ENCODE data around the gene OCA2. TPM values are rescaled to one million over a fixed set of nuclear protein-coding genes. Genes with fewer than 3 reads are reported as not detected.

Gene OCA2
- total and polyA plus RNA-seq, 2 of the 4 experiments (the other 2 are of a cell fraction): under 0.01 to 0.03 TPM

GRCh38 chr15:27797765-27798164 lies 301.4 kb downstream of the OCA2 start:
- H2AK9ac ChIP-seq (replicated peaks; ENCODE audit: low read depth, low read length, poor library complexity): no peak overlapping the region
- H4K91ac ChIP-seq (ENCODE audit: insufficient read depth, low read depth, low read length): no peak overlapping the region
- BruUV-seq (replicated peaks): no TSS peak
- in situ Hi-C loops (cut with MboI; ENCODE audit: low sequenced_read_pairs) (no loop called here), intact Hi-C loops (cut with micrococcal nuclease) (no loop called here), dilution Hi-C loops (cut with HindIII; ENCODE audit: low sequenced_read_pairs, unreplicated experiment) (no loop called here)
- no peaks in the 10 kb centered on the region for H3K36me3 ChIP-seq (ENCODE audit: control insufficient read depth, insufficient read depth, low read length)
- H3K9ac ChIP-seq (ENCODE audit: low read depth, low read length): no peak overlapping the region
- H3K27me3 ChIP-seq (ENCODE audit: control insufficient read depth, insufficient read depth, low read length): no peaks in the 10 kb centered on the region
- no peak overlapping the region for H3K23ac ChIP-seq (ENCODE audit: low read depth, low read length)
- no peak for DNase-seq
- H2BK15ac ChIP-seq (ENCODE audit: low read depth, low read length): no peak overlapping the region
- no peaks in the 10 kb centered on the region for H3K4me1 ChIP-seq (ENCODE audit: control insufficient read depth, insufficient read depth, low read length)
- POLR2A ChIA-PET (ENCODE audit: unreplicated experiment): no interaction called here
- CTCF ChIA-PET: no interaction called here
- H2AFZ ChIP-seq (replicated peaks; ENCODE audit: low read length, poor library complexity): no peak overlapping the region
- no peak overlapping the region for H3K4me3 ChIP-seq (ENCODE audit: insufficient read depth, low read depth, low read length)
- H2BK20ac ChIP-seq (ENCODE audit: low read depth, low read length): no peak overlapping the region
- no peak overlapping the region for H4K8ac ChIP-seq (ENCODE audit: low read depth in 2 of 2, low read length in 2 of 2)
- H3K4ac ChIP-seq (ENCODE audit: low read depth, low read length): no peak overlapping the region
- no peak overlapping the region for H3K27ac ChIP-seq (ENCODE audit: insufficient read depth, low read length)
- H3K9me3 ChIP-seq (ENCODE audit: control insufficient read depth, insufficient read depth, low read length): peaks cover 19% of the 10 kb centered on the region
- ATAC-seq (ENCODE audit: low read depth): no peak
- no peak overlapping the region for H2AK5ac ChIP-seq (ENCODE audit: low read depth, low read length)
- no peak overlapping the region for H2BK5ac ChIP-seq (ENCODE audit: low read depth, low read length, poor library complexity, severe bottlenecking)
- H3K56ac ChIP-seq (ENCODE audit: extremely low read depth, insufficient read depth, low read length): no peak overlapping the region
- no peak overlapping the region for H4K5ac ChIP-seq (ENCODE audit: low read depth, low read length)
- no peak overlapping the region for H3K18ac ChIP-seq (ENCODE audit: low read depth, low read length)
- no peak for TF ChIP-seq SMC3 (IDR thresholded peaks at IDR 0.05; ENCODE audit: low read depth, low read length)
- no peak for TF ChIP-seq ELK1 (IDR thresholded peaks at IDR 0.05; ENCODE audit: borderline replicate concordance, low read depth, low read length)
- no peak for TF ChIP-seq BHLHE40 (IDR thresholded peaks at IDR 0.05; ENCODE audit: low read depth, low read length)
- no peak for TF ChIP-seq MAZ (IDR thresholded peaks at IDR 0.05; ENCODE audit: borderline replicate concordance, low read depth, low read length)
- no peak for TF ChIP-seq POLR2A (IDR thresholded peaks at IDR 0.05; ENCODE audit: low read depth, low read length)
- H3K14ac ChIP-seq (replicated peaks; ENCODE audit: low read depth, low read length): no peak overlapping the region
- 62% methylated on average over 5 of the region's 8 CpGs; no CpG with 5 or more reads in 1 of the 2 experiments for WGBS, 2 experiments (ENCODE audit: extremely low coverage in 2 of 2, insufficient read length in 1 of 2)
- no peak overlapping the region for H3K4me2 ChIP-seq (ENCODE audit: low read depth, low read length)
- no peak overlapping the region for H2BK120ac ChIP-seq (ENCODE audit: low read depth, low read length)
- H3K79me1 ChIP-seq (ENCODE audit: low read depth in 1 of 2, low read length in 2 of 2): no peaks in the 10 kb centered on the region
- no peaks in the 10 kb centered on the region for H3K9me1 ChIP-seq (ENCODE audit: insufficient read depth, low read length)
- H4K20me1 ChIP-seq (ENCODE audit: insufficient read depth, low read length): no peaks in the 10 kb centered on the region

Data from IMR-90 (cell line).